ENCODE measurements around the gene TMEM72. TPM values are rescaled to one million over a fixed set of nuclear protein-coding genes. Genes with fewer than 3 reads are reported as not detected.

The TMEM72 gene
- total RNA-seq, 1 experiment from 2014 or later: not detected

DNA sequence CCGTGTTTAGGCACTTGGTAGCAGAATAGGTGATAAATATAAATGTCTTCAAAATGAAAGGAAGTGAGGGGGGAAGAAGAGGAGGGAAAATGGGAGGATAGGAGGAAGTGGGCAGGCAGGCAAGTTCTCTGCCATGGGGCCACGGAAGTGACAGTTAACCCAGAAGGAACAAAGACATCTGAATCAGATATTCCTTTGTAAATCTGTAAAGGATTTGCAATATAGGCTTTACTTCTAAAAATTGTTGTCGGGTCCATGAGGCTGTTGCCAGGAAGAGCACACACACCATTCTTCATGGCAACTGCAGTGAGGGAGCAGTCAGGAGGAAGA, 24.8 kb downstream of the TMEM72 start:
- Histone ChIP-seq H2BK15ac (ENCODE audit: low read depth, low read length) (no peak overlapping the region), H2BK5ac (ENCODE audit: insufficient read length, low read length) (no peak overlapping the region), H2BK120ac (ENCODE audit: low read depth, low read length, poor library complexity, severe bottlenecking) (no peak overlapping the region), H3K4me2 (ENCODE audit: insufficient read depth, insufficient read length, low read length) (no peak overlapping the region), H3K4me1 (ENCODE audit: insufficient read depth, low read length) (no peaks in the 10 kb centered on the region; the same call in 1 of the 2 replicates), H3K9ac (ENCODE audit: extremely low read depth, insufficient read length, low read length) (no peak overlapping the region), H3K9me3 (ENCODE audit: control insufficient read depth, low read depth, low read length) (no peaks in the 10 kb centered on the region), H2BK20ac (ENCODE audit: low read depth, low read length, poor library complexity, severe bottlenecking) (no peak overlapping the region), H2AFZ (ENCODE audit: low read length) (no peak overlapping the region), H2AK5ac (ENCODE audit: insufficient read length, low read length) (no peak overlapping the region), H4K8ac (replicated peaks; ENCODE audit: insufficient read length, low read depth, low read length) (no peak overlapping the region), H3K56ac (ENCODE audit: insufficient read length, low read depth, low read length) (no peak overlapping the region), H3K23me2 (ENCODE audit: insufficient read length, low read depth, low read length, poor library complexity, severe bottlenecking) (no peaks in the 10 kb centered on the region), H3K18ac (ENCODE audit: insufficient read length, low read depth, low read length) (no peak overlapping the region), H4K91ac (ENCODE audit: insufficient read length, low read depth, low read length) (no peak overlapping the region), H3T11ph (ENCODE audit: low read length) (no peak overlapping the region), H3K23ac (ENCODE audit: insufficient read length, low read depth, low read length) (no peak overlapping the region), H3K79me1 (ENCODE audit: insufficient read depth, low read depth, low read length, poor library complexity, severe bottlenecking) (no peaks in the 10 kb centered on the region), H3K14ac (ENCODE audit: insufficient read depth, low read length) (no peak overlapping the region), H2BK12ac (ENCODE audit: insufficient read length, low read depth, low read length) (no peak overlapping the region), H3K27me3 (ENCODE audit: insufficient read depth, low read length) (no peaks in the 10 kb centered on the region), H3K27ac (ENCODE audit: insufficient read length, low read depth, low read length) (no peak overlapping the region), H4K20me1 (ENCODE audit: control insufficient read depth, insufficient read depth, insufficient read length) (no peaks in the 10 kb centered on the region), H3K4ac (ENCODE audit: low read depth, low read length) (no peak overlapping the region), H4K5ac (ENCODE audit: insufficient read length, low read depth, low read length) (no peak overlapping the region), H3K79me2 (ENCODE audit: insufficient read depth, low read length) (no peaks in the 10 kb centered on the region)
- DNase-seq: no peak
- TF ChIP-seq, protein P1, sequence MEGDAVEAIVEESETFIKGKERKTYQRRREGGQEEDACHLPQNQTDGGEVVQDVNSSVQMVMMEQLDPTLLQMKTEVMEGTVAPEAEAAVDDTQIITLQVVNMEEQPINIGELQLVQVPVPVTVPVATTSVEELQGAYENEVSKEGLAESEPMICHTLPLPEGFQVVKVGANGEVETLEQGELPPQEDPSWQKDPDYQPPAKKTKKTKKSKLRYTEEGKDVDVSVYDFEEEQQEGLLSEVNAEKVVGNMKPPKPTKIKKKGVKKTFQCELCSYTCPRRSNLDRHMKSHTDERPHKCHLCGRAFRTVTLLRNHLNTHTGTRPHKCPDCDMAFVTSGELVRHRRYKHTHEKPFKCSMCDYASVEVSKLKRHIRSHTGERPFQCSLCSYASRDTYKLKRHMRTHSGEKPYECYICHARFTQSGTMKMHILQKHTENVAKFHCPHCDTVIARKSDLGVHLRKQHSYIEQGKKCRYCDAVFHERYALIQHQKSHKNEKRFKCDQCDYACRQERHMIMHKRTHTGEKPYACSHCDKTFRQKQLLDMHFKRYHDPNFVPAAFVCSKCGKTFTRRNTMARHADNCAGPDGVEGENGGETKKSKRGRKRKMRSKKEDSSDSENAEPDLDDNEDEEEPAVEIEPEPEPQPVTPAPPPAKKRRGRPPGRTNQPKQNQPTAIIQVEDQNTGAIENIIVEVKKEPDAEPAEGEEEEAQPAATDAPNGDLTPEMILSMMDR (conservative IDR thresholded peaks at IDR 0.05): no peak
- H3K4me1 Mint-ChIP-seq: peaks cover 0 to 8% of the 10 kb centered on the region in 2 experiments; a peak in 3 of 4 replicates
- no peaks in the 10 kb centered on the region for H3K36me3 Mint-ChIP-seq (ENCODE audit: insufficient read depth in 1 of 3, low read depth in 3 of 3)
- H3K4me3 Mint-ChIP-seq: no peak overlapping the region
- H3K9me3 Mint-ChIP-seq: peaks cover 2 to 15% of the 10 kb centered on the region in 2 experiments; a peak in 2 of 5 replicates
- peaks cover 8% of the 10 kb centered on the region for H3K27me3 Mint-ChIP-seq (ENCODE audit: low read depth)
- WGBS (ENCODE audit: extremely low coverage, insufficient read length, low lambda C conversion rate): no CpG with 5 or more reads among the region's 3 CpGs
- no peak overlapping the region for H3K27ac Mint-ChIP-seq

All from H9 (cell line).